Measurements from ENCODE around the gene KLF16.

DNA sequence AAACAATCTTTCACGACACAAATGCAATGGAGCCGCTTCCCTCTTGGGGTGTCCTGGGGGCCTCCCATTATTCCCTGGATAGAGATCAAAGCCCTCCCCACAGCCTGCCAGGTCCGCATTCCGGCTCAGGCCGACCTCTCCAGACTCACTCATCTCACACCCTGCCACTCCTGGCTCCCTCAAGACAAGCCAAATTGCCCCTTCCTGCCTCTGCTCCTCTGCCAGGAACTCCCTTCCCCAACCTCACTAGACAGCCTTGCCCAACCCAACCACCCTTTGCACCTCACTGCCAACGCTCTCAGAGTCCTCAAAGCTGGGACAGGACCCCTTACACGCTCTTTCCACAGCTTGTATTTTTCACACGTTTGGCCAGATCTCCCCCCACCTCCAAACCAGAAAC is 20.4 kb upstream of the KLF16 start:
- TF ChIP-seq, protein P1, sequence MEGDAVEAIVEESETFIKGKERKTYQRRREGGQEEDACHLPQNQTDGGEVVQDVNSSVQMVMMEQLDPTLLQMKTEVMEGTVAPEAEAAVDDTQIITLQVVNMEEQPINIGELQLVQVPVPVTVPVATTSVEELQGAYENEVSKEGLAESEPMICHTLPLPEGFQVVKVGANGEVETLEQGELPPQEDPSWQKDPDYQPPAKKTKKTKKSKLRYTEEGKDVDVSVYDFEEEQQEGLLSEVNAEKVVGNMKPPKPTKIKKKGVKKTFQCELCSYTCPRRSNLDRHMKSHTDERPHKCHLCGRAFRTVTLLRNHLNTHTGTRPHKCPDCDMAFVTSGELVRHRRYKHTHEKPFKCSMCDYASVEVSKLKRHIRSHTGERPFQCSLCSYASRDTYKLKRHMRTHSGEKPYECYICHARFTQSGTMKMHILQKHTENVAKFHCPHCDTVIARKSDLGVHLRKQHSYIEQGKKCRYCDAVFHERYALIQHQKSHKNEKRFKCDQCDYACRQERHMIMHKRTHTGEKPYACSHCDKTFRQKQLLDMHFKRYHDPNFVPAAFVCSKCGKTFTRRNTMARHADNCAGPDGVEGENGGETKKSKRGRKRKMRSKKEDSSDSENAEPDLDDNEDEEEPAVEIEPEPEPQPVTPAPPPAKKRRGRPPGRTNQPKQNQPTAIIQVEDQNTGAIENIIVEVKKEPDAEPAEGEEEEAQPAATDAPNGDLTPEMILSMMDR (IDR thresholded peaks at IDR 0.05): no peak
- TF ChIP-seq SMAD3 (CRISPR knock-in tag; IDR thresholded peaks at IDR 0.05; ENCODE audit: borderline replicate concordance) (no peak), ATF1 (CRISPR knock-in tag; IDR thresholded peaks at IDR 0.05) (no peak)
- TF ChIP-seq, protein P2, sequence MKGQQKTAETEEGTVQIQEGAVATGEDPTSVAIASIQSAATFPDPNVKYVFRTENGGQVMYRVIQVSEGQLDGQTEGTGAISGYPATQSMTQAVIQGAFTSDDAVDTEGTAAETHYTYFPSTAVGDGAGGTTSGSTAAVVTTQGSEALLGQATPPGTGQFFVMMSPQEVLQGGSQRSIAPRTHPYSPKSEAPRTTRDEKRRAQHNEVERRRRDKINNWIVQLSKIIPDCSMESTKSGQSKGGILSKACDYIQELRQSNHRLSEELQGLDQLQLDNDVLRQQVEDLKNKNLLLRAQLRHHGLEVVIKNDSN (CRISPR knock-in tag; IDR thresholded peaks at IDR 0.05): no peak
- TF ChIP-seq, protein P3, sequence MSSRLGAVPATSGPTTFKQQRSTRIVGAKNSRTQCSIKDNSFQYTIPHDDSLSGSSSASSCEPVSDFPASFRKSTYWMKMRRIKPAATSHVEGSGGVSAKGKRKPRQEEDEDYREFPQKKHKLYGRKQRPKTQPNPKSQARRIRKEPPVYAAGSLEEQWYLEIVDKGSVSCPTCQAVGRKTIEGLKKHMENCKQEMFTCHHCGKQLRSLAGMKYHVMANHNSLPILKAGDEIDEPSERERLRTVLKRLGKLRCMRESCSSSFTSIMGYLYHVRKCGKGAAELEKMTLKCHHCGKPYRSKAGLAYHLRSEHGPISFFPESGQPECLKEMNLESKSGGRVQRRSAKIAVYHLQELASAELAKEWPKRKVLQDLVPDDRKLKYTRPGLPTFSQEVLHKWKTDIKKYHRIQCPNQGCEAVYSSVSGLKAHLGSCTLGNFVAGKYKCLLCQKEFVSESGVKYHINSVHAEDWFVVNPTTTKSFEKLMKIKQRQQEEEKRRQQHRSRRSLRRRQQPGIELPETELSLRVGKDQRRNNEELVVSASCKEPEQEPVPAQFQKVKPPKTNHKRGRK (CRISPR knock-in tag; IDR thresholded peaks at IDR 0.05; ENCODE audit: borderline replicate concordance): no peak
- TF ChIP-seq, protein P4, sequence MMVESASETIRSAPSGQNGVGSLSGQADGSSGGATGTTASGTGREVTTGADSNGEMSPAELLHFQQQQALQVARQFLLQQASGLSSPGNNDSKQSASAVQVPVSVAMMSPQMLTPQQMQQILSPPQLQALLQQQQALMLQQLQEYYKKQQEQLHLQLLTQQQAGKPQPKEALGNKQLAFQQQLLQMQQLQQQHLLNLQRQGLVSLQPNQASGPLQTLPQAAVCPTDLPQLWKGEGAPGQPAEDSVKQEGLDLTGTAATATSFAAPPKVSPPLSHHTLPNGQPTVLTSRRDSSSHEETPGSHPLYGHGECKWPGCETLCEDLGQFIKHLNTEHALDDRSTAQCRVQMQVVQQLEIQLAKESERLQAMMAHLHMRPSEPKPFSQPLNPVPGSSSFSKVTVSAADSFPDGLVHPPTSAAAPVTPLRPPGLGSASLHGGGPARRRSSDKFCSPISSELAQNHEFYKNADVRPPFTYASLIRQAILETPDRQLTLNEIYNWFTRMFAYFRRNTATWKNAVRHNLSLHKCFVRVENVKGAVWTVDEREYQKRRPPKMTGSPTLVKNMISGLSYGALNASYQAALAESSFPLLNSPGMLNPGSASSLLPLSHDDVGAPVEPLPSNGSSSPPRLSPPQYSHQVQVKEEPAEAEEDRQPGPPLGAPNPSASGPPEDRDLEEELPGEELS (CRISPR knock-in tag; IDR thresholded peaks at IDR 0.05): no peak
- TF ChIP-seq, protein P5, sequence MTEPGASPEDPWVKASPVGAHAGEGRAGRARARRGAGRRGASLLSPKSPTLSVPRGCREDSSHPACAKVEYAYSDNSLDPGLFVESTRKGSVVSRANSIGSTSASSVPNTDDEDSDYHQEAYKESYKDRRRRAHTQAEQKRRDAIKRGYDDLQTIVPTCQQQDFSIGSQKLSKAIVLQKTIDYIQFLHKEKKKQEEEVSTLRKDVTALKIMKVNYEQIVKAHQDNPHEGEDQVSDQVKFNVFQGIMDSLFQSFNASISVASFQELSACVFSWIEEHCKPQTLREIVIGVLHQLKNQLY (CRISPR knock-in tag; IDR thresholded peaks at IDR 0.05): no peak

Measured in WTC11 (cell line).